OCI-LY7 (cell line): ENCODE data around the gene PPP1R3G. TPM values are rescaled to one million over a fixed set of nuclear protein-coding genes. Genes with fewer than 3 reads are reported as not detected.

Source experiments
- BruUV-seq: library from RNA; stranded (reverse); fragments of 400-500 nt; replicated peaks from 2 replicates; lab custom pipeline; 2021; lab: Mats Ljungman, UMichigan
- CTCF ChIA-PET: fragments of 300-600 bp; sonication (Branson Sonifier 250); formaldehyde crosslinking; loops from one replicate; lab custom pipeline; 2022; ENCODE audit warnings: antibody characterized with exemption; ENCODE audit not compliant: unreplicated experiment; lab: Charles Lee
- POLR2A ChIA-PET: fragments of 300-600 bp; sonication (Branson Sonifier 250); formaldehyde crosslinking; loops from one replicate; lab custom pipeline; 2022; ENCODE audit warnings: antibody characterized with exemption; lab: Charles Lee
- DNase-seq: peaks from one replicate; pipeline ENCODE4 v3.0.0-alpha.2; 2015; ENCODE audit warnings: low spot score
- H2AFZ ChIP-seq: fragments of 200-600 bp; sonication (generic), shearing (Covaris generic); 2 replicates; pipeline ENCODE4 v1.6.1; 2014; ENCODE audit warnings: mild to moderate bottlenecking, antibody characterized with exemption, low read length, moderate library complexity
- H3K27ac ChIP-seq: fragments of 200-600 bp; sonication (generic); 2 replicates; pipeline ENCODE4 v1.5.1; 2014; ENCODE audit warnings: mixed run types, low read depth, mild to moderate bottlenecking, moderate library complexity, low read length, inconsistent platforms; ENCODE audit not compliant: poor library complexity, severe bottlenecking
- H3K36me3 ChIP-seq: fragments of 200-600 bp; sonication (generic); 2 replicates; pipeline ENCODE4 v1.6.1; 2014; ENCODE audit warnings: mild to moderate bottlenecking, antibody characterized with exemption, low read length, moderate library complexity, mixed read lengths; ENCODE audit not compliant: insufficient read depth
- H3K4me1 ChIP-seq: fragments of 200-600 bp; sonication (generic); 2 replicates; pipeline ENCODE4 v1.5.1; 2014; ENCODE audit warnings: mild to moderate bottlenecking, low read length; ENCODE audit not compliant: insufficient read depth, poor library complexity, severe bottlenecking
- H3K4me2 ChIP-seq: fragments of 200-600 bp; sonication (generic); 2 replicates; pipeline ENCODE4 v1.6.1; 2014; ENCODE audit warnings: mild to moderate bottlenecking, low read length
- H3K4me3 ChIP-seq: fragments of 200-600 bp; sonication (generic); 2 replicates; pipeline ENCODE4 v1.5.1; 2014; ENCODE audit warnings: mild to moderate bottlenecking, low read depth, low read length; ENCODE audit not compliant: poor library complexity, severe bottlenecking
- H3K79me2 ChIP-seq: fragments of 200-600 bp; sonication (generic); 2 replicates; pipeline ENCODE4 v1.6.1; 2016; ENCODE audit warnings: low read depth, mild to moderate bottlenecking, low read length, moderate library complexity, mixed read lengths; ENCODE audit not compliant: insufficient read depth
- H3K9me2 ChIP-seq: fragments of 200-600 bp; sonication (generic); 2 replicates; pipeline ENCODE4 v1.6.1; 2016; ENCODE audit warnings: mild to moderate bottlenecking, low read length, mixed read lengths; ENCODE audit not compliant: insufficient read depth
- H3K9me3 ChIP-seq: fragments of 200-600 bp; sonication (generic); 2 replicates; pipeline ENCODE4 v1.6.1; 2014; ENCODE audit warnings: mild to moderate bottlenecking, mixed run types, low read length, mixed read lengths
- H4K20me1 ChIP-seq: fragments of 200-600 bp; sonication (generic); 2 replicates; pipeline ENCODE4 v1.6.1; 2014; ENCODE audit warnings: mild to moderate bottlenecking, antibody characterized with exemption, low read length, moderate library complexity, mixed read lengths; ENCODE audit not compliant: insufficient read depth
- CTCF ChIP-seq: fragments of 200-600 bp; sonication (generic); conservative IDR thresholded peaks from 2 replicates; pipeline ENCODE4 v1.5.1; 2014; ENCODE audit warnings: mild to moderate bottlenecking, antibody characterized with exemption, low read length, moderate library complexity, mixed read lengths
- EZH2phosphoT487 ChIP-seq: fragments of 200-600 bp; sonication (generic); IDR thresholded peaks from 2 replicates; pipeline ENCODE4 v1.6.1; 2018; ENCODE audit warnings: low read depth, borderline replicate concordance, mild to moderate bottlenecking, mixed run types, antibody characterized with exemption, low read length, moderate library complexity, mixed read lengths
- intact Hi-C: fragments of 100-400 bp; cut with micrococcal nuclease; formaldehyde crosslinking; loops from one replicate; pipeline ENCODE4 v1.10.0; 2022; ENCODE audit not compliant: unreplicated experiment
- total RNA-seq, 2 experiments: library from RNA; depleted of rRNA in 1 of 2; stranded (reverse); fragments of >200 nt in 1 of 2; shearing (Covaris generic) in 1 of 2; gene quantifications; 2 replicates each; pipeline ENCODE4 v1.2.3, GENCODE V29; 2014 to 2022

PPP1R3G gene
- total RNA-seq, 2 experiments from 2014 or later, result 0.10 to 0.13 TPM

- TF ChIP-seq EZH2phosphoT487 (no peak), CTCF (no peak)
These were observed 43.2 kb downstream of the PPP1R3G start for GRCh38 chr6:5128351-5128750.

GRCh38 chr6:5130135-5130866 is 45.2 kb downstream of the PPP1R3G start:
- intact Hi-C loops, result no loop called here
- Histone ChIP-seq H3K9me2 (no peaks in the 10 kb centered on the region), H3K4me1 (no peaks in the 10 kb centered on the region), H2AFZ (no peak overlapping the region), H3K27ac (no peak overlapping the region), H4K20me1 (no peaks in the 10 kb centered on the region; the same call in 1 of the 2 replicates), H3K4me2 (no peak overlapping the region), H3K36me3 (no peaks in the 10 kb centered on the region), H3K79me2 (no peaks in the 10 kb centered on the region), H3K4me3 (no peak overlapping the region), H3K9me3 (no peaks in the 10 kb centered on the region)
- no TSS peak for BruUV-seq
- ChIA-PET CTCF (no interaction called here), POLR2A (interaction anchor here (0.6 kb wide), 1 partner anchor 271 kb away, joined by 3 read pairs; no protein-coding TSS in a partner anchor)
- no peak for DNase-seq
- TF ChIP-seq EZH2phosphoT487, result no peak
- no peak for TF ChIP-seq CTCF

More at GRCh38 chr6:5128351-5128750, 43.2 kb downstream of the PPP1R3G start:
- no peak overlapping the region for H3K27ac ChIP-seq
- ChIA-PET CTCF (no interaction called here), POLR2A (interaction anchor here (0.6 to 1.0 kb wide), 2 partner anchors 178 to 311 kb away, joined by 3 to 4 read pairs; no protein-coding TSS in a partner anchor)
- H3K36me3 ChIP-seq, result no peaks in the 10 kb centered on the region
- intact Hi-C loops, result no loop called here
- H3K9me3 ChIP-seq, result no peaks in the 10 kb centered on the region
- no peak overlapping the region for H3K4me3 ChIP-seq
- H4K20me1 ChIP-seq, result no peaks in the 10 kb centered on the region; the same call in 1 of the 2 replicates
- no peaks in the 10 kb centered on the region for H3K9me2 ChIP-seq
- H3K79me2 ChIP-seq, result no peaks in the 10 kb centered on the region
- no TSS peak for BruUV-seq
- no peak for DNase-seq
- no peak overlapping the region for H3K4me2 ChIP-seq
- H2AFZ ChIP-seq, result no peak overlapping the region
- no peaks in the 10 kb centered on the region for H3K4me1 ChIP-seq

GRCh38 chr6:5132731-5133130 is 47.6 kb downstream of the PPP1R3G start:
- BruUV-seq, result no TSS peak
- intact Hi-C loops, result no loop called here
- no peak for TF ChIP-seq EZH2phosphoT487
- no peak for TF ChIP-seq CTCF
- H3K79me2 ChIP-seq, result no peaks in the 10 kb centered on the region
- H3K4me3 ChIP-seq, result no peak overlapping the region
- H3K27ac ChIP-seq, result no peak overlapping the region
- no peaks in the 10 kb centered on the region for H3K9me2 ChIP-seq
- H3K9me3 ChIP-seq, result no peaks in the 10 kb centered on the region
- POLR2A ChIA-PET, result interaction anchor here (0.8 kb wide), 1 partner anchor 18 kb away, joined by 3 read pairs; no protein-coding TSS in a partner anchor
- no peaks in the 10 kb centered on the region for H3K36me3 ChIP-seq
- no peaks in the 10 kb centered on the region for H3K4me1 ChIP-seq
- CTCF ChIA-PET, result no interaction called here
- DNase-seq, result peak; percentile 17
- H3K4me2 ChIP-seq, result no peak overlapping the region
- H4K20me1 ChIP-seq, result no peaks in the 10 kb centered on the region; the same call in none of the 2 replicates
- H2AFZ ChIP-seq, result no peak overlapping the region
